Spinal cord (tissue), 10 donors: ENCODE results near the gene NOS1AP. TPM values are rescaled to one million over a fixed set of nuclear protein-coding genes. Genes with fewer than 3 reads are reported as not detected.

Experiments
- DNase-seq, 6 donors: peaks; one replicate each; pipeline versions ENCODE4 v3.0.0 to v3.0.0-alpha.2; 2013 to 2015; ENCODE audit warnings: low spot score in 6 of 6, low read depth in 4 of 6
- H3K27ac ChIP-seq: one replicate; pipeline ENCODE4 v1.5.1; 2013; ENCODE audit warnings: low read depth, low read length, control low read depth
- H3K27me3 ChIP-seq: one replicate; pipeline ENCODE4 v1.6.1; 2013; ENCODE audit warnings: low read length; ENCODE audit not compliant: control insufficient read depth, insufficient read depth
- H3K36me3 ChIP-seq: one replicate; pipeline ENCODE4 v1.6.1; 2013; ENCODE audit warnings: low read length; ENCODE audit not compliant: control insufficient read depth, insufficient read depth
- H3K4me1 ChIP-seq: one replicate; pipeline ENCODE4 v1.6.1; 2013; ENCODE audit warnings: low read length; ENCODE audit not compliant: control insufficient read depth, insufficient read depth
- H3K4me3 ChIP-seq: one replicate; pipeline ENCODE4 v1.5.1; 2013; ENCODE audit warnings: low read depth, low read length, control low read depth
- H3K9me3 ChIP-seq: one replicate; pipeline ENCODE4 v1.6.1; 2013; ENCODE audit warnings: low read length; ENCODE audit not compliant: control insufficient read depth, insufficient read depth
- WGBS: methylation state at CpG from one replicate; pipeline ENCODE4 v1.1.5; 2013; ENCODE audit warnings: missing lambda C conversion rate; ENCODE audit not compliant: insufficient coverage; 5-methylcytosine and 5-hydroxymethylcytosine counted together
- polyA plus RNA-seq, 2 donors: library from polyadenylated mRNA; unstranded; fragments of 120-200 nt; gene quantifications; one replicate each; pipeline ENCODE4 v1.2.1, GENCODE V29; 2013; ENCODE audit not compliant: insufficient read length in 2 of 2
- total RNA-seq, 2 donors: library from RNA; depleted of rRNA in 1 of 2; stranded (reverse); fragments of 120-200 nt in 1 of 2; fragments of >200 nt in 1 of 2; gene quantifications; one replicate each; pipeline versions ENCODE4 v1.2.3 to v1.2.4, GENCODE V29; 2013 to 2014
- donor health status: healthy.

NOS1AP gene
- total and polyA plus RNA-seq, 4 donors = 4.2 to 9.9 (median 8.1) TPM

- H3K36me3 ChIP-seq = no peaks in the 10 kb centered on the region
- H3K27me3 ChIP-seq = no peaks in the 10 kb centered on the region
- no peaks in the 10 kb centered on the region for H3K9me3 ChIP-seq
- no peak overlapping the region for H3K27ac ChIP-seq
- H3K4me3 ChIP-seq = no peak overlapping the region
- 67% methylated on average over 1 of the region's 4 CpGs for WGBS
- DNase-seq = no peak
- H3K4me1 ChIP-seq = peaks cover 10% of the 10 kb centered on the region
Observed at GRCh38 chr1:162068301-162068700, 1.2 kb upstream of the NOS1AP start.

GRCh38 chr1:162070094-162070748 lies 730 bp downstream of the NOS1AP start:
- Histone ChIP-seq H3K27ac (no peak overlapping the region), H3K27me3 (no peaks in the 10 kb centered on the region), H3K4me1 (peaks cover 10% of the 10 kb centered on the region), H3K9me3 (no peaks in the 10 kb centered on the region), H3K36me3 (no peaks in the 10 kb centered on the region), H3K4me3 (peak overlapping the region; percentile 63)
- DNase-seq = peak in 1 of 6 donors; percentile 32
- WGBS = under 1% methylated on average over 24 of the region's 29 CpGs

GRCh38 chr1:162070825-162071224 lies 1.3 kb downstream of the NOS1AP start:
- 5% methylated on average over 7 of the region's 7 CpGs for WGBS
- Histone ChIP-seq H3K4me1 (peaks cover 10% of the 10 kb centered on the region), H3K9me3 (no peaks in the 10 kb centered on the region), H3K27ac (no peak overlapping the region), H3K36me3 (no peaks in the 10 kb centered on the region), H3K4me3 (peak overlapping the region; percentile 63), H3K27me3 (no peaks in the 10 kb centered on the region)
- peak in 2 of 6 donors; percentile 27 to 34 for DNase-seq

- Histone ChIP-seq H3K9me3 (no peaks in the 10 kb centered on the region), H3K4me3 (no peak overlapping the region), H3K27me3 (no peaks in the 10 kb centered on the region), H3K36me3 (no peaks in the 10 kb centered on the region), H3K4me1 (peaks cover 10% of the 10 kb centered on the region), H3K27ac (no peak overlapping the region)
- peak in 2 of 6 donors; percentile 28 to 67 for DNase-seq
- WGBS = 28% methylated on average over 2 of the region's 3 CpGs
Observed at GRCh38 chr1:162072740-162073139, 3.2 kb downstream of the NOS1AP start.

- no peak for DNase-seq
- Histone ChIP-seq H3K4me3 (no peak overlapping the region), H3K9me3 (no peaks in the 10 kb centered on the region), H3K27ac (no peak overlapping the region), H3K4me1 (peaks cover 10% of the 10 kb centered on the region), H3K27me3 (no peaks in the 10 kb centered on the region), H3K36me3 (no peaks in the 10 kb centered on the region)
- 67% methylated on average over 2 of the region's 4 CpGs for WGBS
Observed at GRCh38 chr1:162074276-162075005, 5.0 kb downstream of the NOS1AP start.

GRCh38 chr1:162075862-162076261 lies 6.4 kb downstream of the NOS1AP start:
- H3K36me3 ChIP-seq = no peaks in the 10 kb centered on the region
- no peak for DNase-seq
- H3K27ac ChIP-seq = no peak overlapping the region
- WGBS = 93% methylated on average over 2 of the region's 3 CpGs
- no peaks in the 10 kb centered on the region for H3K9me3 ChIP-seq
- H3K27me3 ChIP-seq = no peaks in the 10 kb centered on the region
- no peak overlapping the region for H3K4me3 ChIP-seq
- peaks cover 1% of the 10 kb centered on the region for H3K4me1 ChIP-seq

GRCh38 chr1:162077648-162078299 lies 8.3 kb downstream of the NOS1AP start:
- Histone ChIP-seq H3K4me3 (no peak overlapping the region), H3K36me3 (no peaks in the 10 kb centered on the region), H3K27ac (no peak overlapping the region), H3K27me3 (no peaks in the 10 kb centered on the region), H3K9me3 (no peaks in the 10 kb centered on the region), H3K4me1 (no peaks in the 10 kb centered on the region)
- no peak for DNase-seq
- 100% methylated on average over 1 of the region's 1 CpG for WGBS

- Histone ChIP-seq H3K36me3 (no peaks in the 10 kb centered on the region), H3K9me3 (no peaks in the 10 kb centered on the region), H3K4me3 (no peak overlapping the region), H3K4me1 (no peaks in the 10 kb centered on the region), H3K27me3 (no peaks in the 10 kb centered on the region), H3K27ac (no peak overlapping the region)
- WGBS = 100% methylated on average over 1 of the region's 1 CpG
- DNase-seq = no peak
Observed at GRCh38 chr1:162079030-162079429, 9.5 kb downstream of the NOS1AP start.

GRCh38 chr1:162080472-162081015 lies 11.1 kb downstream of the NOS1AP start:
- DNase-seq = peak in 1 of 6 donors; percentile 48
- no CpG with 5 or more reads among the region's 2 CpGs for WGBS
- Histone ChIP-seq H3K27me3 (no peaks in the 10 kb centered on the region), H3K4me3 (no peak overlapping the region), H3K36me3 (no peaks in the 10 kb centered on the region), H3K9me3 (no peaks in the 10 kb centered on the region), H3K4me1 (no peaks in the 10 kb centered on the region), H3K27ac (peak overlapping the region; percentile 15)
